Kidney (tissue), 14 donors: Measurements from ENCODE around the gene NAV3. TPM values are rescaled to one million over a fixed set of nuclear protein-coding genes. Genes with fewer than 3 reads are reported as not detected.
A peak's percentile ranks its signal among the peaks of the same experiment; 100 is the strongest.

Experiments
- DNase-seq, 5 donors: peaks; one replicate each; pipeline ENCODE4 v3.0.0-alpha.2; 2013 to 2020
- FAIRE-seq: peaks from 2 replicates; lab custom pipeline; 2012; peaks lifted over from hg19 to GRCh38; lab: Jason Lieb, UNC
- H3K27ac ChIP-seq, 2 donors: one replicate each; pipeline ENCODE4 v1.7.0; 2013; ENCODE audit warnings: low read depth in 2 of 2, low read length in 2 of 2, inconsistent platforms in 1 of 2
- H3K27me3 ChIP-seq: one replicate; pipeline ENCODE4 v1.7.1; 2013; ENCODE audit warnings: low read length, inconsistent platforms; ENCODE audit not compliant: control insufficient read depth, insufficient read depth
- H3K36me3 ChIP-seq, 3 donors: one replicate each; pipeline versions ENCODE4 v1.7.0 to v1.7.1; 2013; ENCODE audit warnings: low read length in 3 of 3, control low read depth in 1 of 3, inconsistent platforms in 1 of 3; ENCODE audit not compliant: insufficient read depth in 3 of 3, control insufficient read depth in 2 of 3
- H3K4me1 ChIP-seq, 3 donors: one replicate each; pipeline versions ENCODE4 v1.7.0 to v1.7.1; 2013; ENCODE audit warnings: low read length in 3 of 3, inconsistent platforms in 1 of 3, low read depth in 1 of 3; ENCODE audit not compliant: control insufficient read depth in 2 of 3, insufficient read depth in 2 of 3
- H3K4me3 ChIP-seq, 3 donors: one replicate each; pipeline versions ENCODE4 v1.7.0 to v1.8.1; 2013; ENCODE audit warnings: low read length in 3 of 3, control low read depth in 1 of 3, inconsistent platforms in 1 of 3
- H3K9ac ChIP-seq, 3 donors: one replicate each; pipeline versions ENCODE4 v1.7.0 to v1.7.1; 2013; ENCODE audit warnings: low read length in 3 of 3, control low read depth in 1 of 3, inconsistent platforms in 1 of 3
- H3K9me3 ChIP-seq, 3 donors: one replicate each; pipeline versions ENCODE4 v1.7.0 to v1.7.1; 2013; ENCODE audit warnings: low read length in 3 of 3, control low read depth in 1 of 3, inconsistent platforms in 1 of 3; ENCODE audit not compliant: control insufficient read depth in 2 of 3, insufficient read depth in 1 of 3
- intact Hi-C: fragments of 100-400 bp; cut with DNase I; formaldehyde crosslinking; loops from one replicate; pipeline ENCODE4 v1.11.1; 2022
- polyA plus RNA-seq: library from polyadenylated mRNA; stranded (reverse); fragments of 350-450 nt; fragmentation: Illumina TruSeq; extraction: RNeasy Lipid Tissue Mini Kit (QIAGEN cat#74804); gene quantifications from one replicate; pipeline ENCODE4 v1.2.3, GENCODE V29; 2014; ENCODE audit warnings: low read depth, low replicate concordance; ENCODE audit not compliant: insufficient read depth
- total RNA-seq: library from RNA; stranded (reverse); fragmentation: NEBNext Ultra II Directional; extraction: Animal tissue kit (Norgen Biotek cat#: 25700); gene quantifications from one replicate; pipeline ENCODE4 v1.2.1, GENCODE V29; 2021
- TF ChIP-seq, protein P1 (sequence below): IDR thresholded peaks from 3 replicates; pipeline ENCODE4 v1.5.1; 2012; ENCODE audit warnings: mild to moderate bottlenecking, moderate library complexity, borderline replicate concordance; ENCODE audit not compliant: insufficient read depth; ENCODE audit errors: extremely low read depth
- donor health status: control.
- donor health status: control.
- donor health status: control.
- donor health status: control.
- donor health status: control.
- donor health status: DM: yes; HTN: yes; CAD: no.
- donor health status: Normal renal cell carcinoma (clear cell type).

NAV3 gene
- total and polyA plus RNA-seq, 2 donors from 2014 or later, result 0.34 to 4.5 TPM

DNA sequence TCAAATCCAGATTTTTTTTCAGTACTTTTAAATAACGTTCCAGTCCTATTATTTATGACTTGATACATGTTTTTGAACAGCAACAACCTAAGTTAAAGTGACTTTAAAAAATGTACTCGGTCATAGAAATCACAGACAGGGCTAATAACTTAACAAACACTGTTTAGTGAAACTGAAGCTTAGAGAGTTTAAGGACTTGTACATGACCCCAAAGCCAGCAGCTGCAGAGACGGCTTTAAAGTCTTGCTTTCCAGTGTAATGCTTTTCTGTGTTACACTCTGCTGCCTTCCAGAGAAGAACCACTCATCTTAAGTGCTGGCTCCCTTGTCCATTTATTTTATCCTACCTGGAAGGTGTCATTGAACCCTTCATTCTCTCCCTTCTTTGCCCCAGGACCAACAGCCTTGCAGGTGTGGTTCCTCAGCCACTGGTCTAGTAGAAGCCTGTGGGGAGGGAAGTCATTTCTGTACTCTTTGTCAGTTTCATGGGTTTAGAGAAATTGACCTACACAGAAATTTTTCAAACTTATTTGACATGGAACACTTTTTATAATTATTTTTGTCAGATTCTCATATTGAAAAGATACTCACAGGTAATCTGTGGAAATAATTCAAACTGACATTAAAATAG lies 60.9 kb downstream of the NAV3 start:
- Histone ChIP-seq H3K27ac (no peak overlapping the region), H3K4me1 (peaks cover 0 to 2% (median 0%) of the 10 kb centered on the region in 3 donors), H3K9ac (no peak overlapping the region), H3K27me3 (no peaks in the 10 kb centered on the region), H3K4me3 (no peak overlapping the region), H3K9me3 (no peaks in the 10 kb centered on the region), H3K36me3 (no peaks in the 10 kb centered on the region)
- FAIRE-seq, result no peak
- peak in 3 of 5 donors; percentile 11 to 46 (median 39) for DNase-seq
- TF ChIP-seq, protein P1, sequence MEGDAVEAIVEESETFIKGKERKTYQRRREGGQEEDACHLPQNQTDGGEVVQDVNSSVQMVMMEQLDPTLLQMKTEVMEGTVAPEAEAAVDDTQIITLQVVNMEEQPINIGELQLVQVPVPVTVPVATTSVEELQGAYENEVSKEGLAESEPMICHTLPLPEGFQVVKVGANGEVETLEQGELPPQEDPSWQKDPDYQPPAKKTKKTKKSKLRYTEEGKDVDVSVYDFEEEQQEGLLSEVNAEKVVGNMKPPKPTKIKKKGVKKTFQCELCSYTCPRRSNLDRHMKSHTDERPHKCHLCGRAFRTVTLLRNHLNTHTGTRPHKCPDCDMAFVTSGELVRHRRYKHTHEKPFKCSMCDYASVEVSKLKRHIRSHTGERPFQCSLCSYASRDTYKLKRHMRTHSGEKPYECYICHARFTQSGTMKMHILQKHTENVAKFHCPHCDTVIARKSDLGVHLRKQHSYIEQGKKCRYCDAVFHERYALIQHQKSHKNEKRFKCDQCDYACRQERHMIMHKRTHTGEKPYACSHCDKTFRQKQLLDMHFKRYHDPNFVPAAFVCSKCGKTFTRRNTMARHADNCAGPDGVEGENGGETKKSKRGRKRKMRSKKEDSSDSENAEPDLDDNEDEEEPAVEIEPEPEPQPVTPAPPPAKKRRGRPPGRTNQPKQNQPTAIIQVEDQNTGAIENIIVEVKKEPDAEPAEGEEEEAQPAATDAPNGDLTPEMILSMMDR, result no peak
- intact Hi-C loops, result no loop called here

DNA sequence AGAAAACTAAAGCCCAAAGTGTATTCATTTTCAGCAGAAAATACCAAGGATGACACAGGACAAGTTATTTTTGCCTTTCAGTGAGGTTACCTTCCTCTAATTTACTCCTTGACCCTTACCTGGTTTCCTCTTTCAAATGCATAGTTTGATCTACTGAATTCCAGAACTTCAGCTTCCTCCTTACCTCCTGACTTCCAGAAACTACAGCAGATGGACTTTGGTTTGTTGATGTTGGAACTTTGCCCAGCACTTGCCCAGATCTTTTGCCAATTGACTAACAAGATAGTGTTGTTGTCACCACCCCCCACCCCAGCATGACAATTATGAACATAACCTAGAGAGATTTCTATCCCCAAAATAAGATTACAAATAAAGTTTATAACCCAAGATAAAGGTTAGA lies 63.2 kb downstream of the NAV3 start:
- no peak for FAIRE-seq

DNA sequence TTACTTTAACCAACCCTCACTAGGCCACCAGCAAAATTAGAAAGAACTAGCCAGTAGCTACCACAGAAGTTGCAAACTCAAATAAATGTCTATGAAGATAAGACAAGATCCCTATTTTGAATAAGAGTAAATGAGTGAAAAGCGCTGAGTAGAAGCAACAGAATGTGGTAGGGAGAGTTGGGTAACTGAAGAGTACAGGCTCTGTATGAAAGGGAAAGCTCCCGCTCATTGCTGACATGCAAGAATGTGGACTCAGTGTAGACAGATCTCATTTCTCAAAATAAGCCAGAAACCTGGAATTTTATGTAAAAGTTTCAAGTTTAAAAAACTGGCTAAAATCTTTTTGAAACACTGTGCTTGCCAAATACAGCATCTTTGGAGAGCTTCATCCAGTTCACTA lies 63.9 kb downstream of the NAV3 start:
- no peak for FAIRE-seq
- TF ChIP-seq, protein P1, result no peak
- no peaks in the 10 kb centered on the region for H3K27me3 ChIP-seq
- no peak overlapping the region for H3K27ac ChIP-seq
- H3K4me1 ChIP-seq, result peaks cover 0 to 2% (median 0%) of the 10 kb centered on the region in 3 donors
- no peak for DNase-seq
- no peaks in the 10 kb centered on the region for H3K9me3 ChIP-seq
- no peak overlapping the region for H3K9ac ChIP-seq
- H3K36me3 ChIP-seq, result no peaks in the 10 kb centered on the region
- no peak overlapping the region for H3K4me3 ChIP-seq
- intact Hi-C loops, result no loop called here

More for the DNA sequence above, 63.2 kb downstream of the NAV3 start:
- TF ChIP-seq, protein P1, result no peak
- H3K36me3 ChIP-seq, result no peaks in the 10 kb centered on the region
- no peaks in the 10 kb centered on the region for H3K27me3 ChIP-seq
- H3K27ac ChIP-seq, result no peak overlapping the region
- peak in 2 of 5 donors; percentile 30 to 46 for DNase-seq
- intact Hi-C loops, result no loop called here
- H3K9me3 ChIP-seq, result no peaks in the 10 kb centered on the region
- H3K9ac ChIP-seq, result no peak overlapping the region
- H3K4me3 ChIP-seq, result no peak overlapping the region
- peaks cover 0 to 2% (median 0%) of the 10 kb centered on the region in 3 donors for H3K4me1 ChIP-seq
